Tibial artery (tissue), 4 donors: ENCODE results near the gene RBM47.
"Not testable (repeated sequence)": the region's sequence is repeated elsewhere in the genome, so short reads cannot be mapped to it uniquely, and the experiment has no call there.

Source experiments
- DNase-seq, 2 donors: peaks; one replicate each; pipeline ENCODE4 v3.0.0-alpha.2; 2019
- H3K27ac ChIP-seq, 2 donors: fragments of 200-600 bp; sonication (generic) in 1 of 2; 1 replicate in 1 of 2; 2 replicates in 1 of 2; pipeline ENCODE4 v1.5.1; 2018 to 2019; ENCODE audit warnings: mild to moderate bottlenecking in 1 of 2
- H3K27me3 ChIP-seq, 2 donors: fragments of 200-600 bp; sonication (generic) in 1 of 2; one replicate each; pipeline versions ENCODE4 v1.5.1 to v1.6.0; 2016 to 2019
- H3K36me3 ChIP-seq, 3 donors: fragments of 200-600 bp; sonication (generic) in 2 of 3; one replicate each; pipeline ENCODE4 v1.5.1; 2016 to 2019; ENCODE audit warnings: mild to moderate bottlenecking in 2 of 3
- H3K4me1 ChIP-seq, 4 donors: fragments of 200-600 bp; sonication (generic) in 2 of 4; 1 replicate in 3 of 4; 2 replicates in 1 of 4; pipeline ENCODE4 v1.5.1; 2016 to 2019
- H3K4me3 ChIP-seq, 2 donors: fragments of 200-600 bp; sonication (generic) in 1 of 2; 1 replicate in 1 of 2; 2 replicates in 1 of 2; pipeline ENCODE4 v1.5.1; 2018 to 2019; ENCODE audit warnings: mild to moderate bottlenecking in 2 of 2
- H3K9me3 ChIP-seq, 3 donors: fragments of 200-600 bp; sonication (generic) in 1 of 3; one replicate each; pipeline ENCODE4 v1.5.1; 2016 to 2019
- intact Hi-C: fragments of 100-400 bp; cut with DNase I; formaldehyde crosslinking; loops from one replicate; pipeline ENCODE4 v1.15.0; 2023; ENCODE audit warnings: low total_unique reads
- TF ChIP-seq, protein P1 (sequence below), 2 experiments: fragments of 200-600 bp in 1 of 2; fragments of 450-650 bp in 1 of 2; IDR thresholded peaks; one replicate each; pipeline ENCODE4 v1.5.1; 2017 to 2019; ENCODE audit warnings: antibody characterized with exemption in 2 of 2, mild to moderate bottlenecking in 1 of 2, moderate library complexity in 1 of 2

RBM47 gene

DNA sequence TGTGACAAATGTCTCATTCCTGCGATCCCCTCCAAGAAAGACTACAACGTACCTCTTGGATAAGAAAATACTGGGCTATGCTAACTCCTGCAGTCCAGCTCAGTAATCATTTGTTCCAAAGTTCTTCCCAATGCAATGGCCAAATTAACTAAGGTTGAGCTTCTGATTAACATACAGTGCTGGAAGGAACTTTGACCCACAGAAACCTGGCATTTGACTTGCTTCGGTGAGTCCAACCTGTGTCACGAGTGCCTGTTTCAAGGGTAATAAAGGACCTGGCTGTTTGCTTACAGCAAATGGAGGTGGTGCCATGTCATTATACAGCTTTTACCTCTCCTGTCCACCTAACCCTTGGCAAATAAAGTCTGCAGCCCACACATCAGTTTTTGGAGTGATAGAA, 83.2 kb downstream of the RBM47 start:
- DNase-seq, result no peak
- no peaks in the 10 kb centered on the region for H3K27me3 ChIP-seq
- no peaks in the 10 kb centered on the region for H3K36me3 ChIP-seq
- H3K4me3 ChIP-seq, result no peak overlapping the region
- H3K27ac ChIP-seq, result no peak overlapping the region
- no peaks in the 10 kb centered on the region for H3K4me1 ChIP-seq
- intact Hi-C loops, result no loop called here
- H3K9me3 ChIP-seq, result no peaks in the 10 kb centered on the region
- TF ChIP-seq, protein P1, sequence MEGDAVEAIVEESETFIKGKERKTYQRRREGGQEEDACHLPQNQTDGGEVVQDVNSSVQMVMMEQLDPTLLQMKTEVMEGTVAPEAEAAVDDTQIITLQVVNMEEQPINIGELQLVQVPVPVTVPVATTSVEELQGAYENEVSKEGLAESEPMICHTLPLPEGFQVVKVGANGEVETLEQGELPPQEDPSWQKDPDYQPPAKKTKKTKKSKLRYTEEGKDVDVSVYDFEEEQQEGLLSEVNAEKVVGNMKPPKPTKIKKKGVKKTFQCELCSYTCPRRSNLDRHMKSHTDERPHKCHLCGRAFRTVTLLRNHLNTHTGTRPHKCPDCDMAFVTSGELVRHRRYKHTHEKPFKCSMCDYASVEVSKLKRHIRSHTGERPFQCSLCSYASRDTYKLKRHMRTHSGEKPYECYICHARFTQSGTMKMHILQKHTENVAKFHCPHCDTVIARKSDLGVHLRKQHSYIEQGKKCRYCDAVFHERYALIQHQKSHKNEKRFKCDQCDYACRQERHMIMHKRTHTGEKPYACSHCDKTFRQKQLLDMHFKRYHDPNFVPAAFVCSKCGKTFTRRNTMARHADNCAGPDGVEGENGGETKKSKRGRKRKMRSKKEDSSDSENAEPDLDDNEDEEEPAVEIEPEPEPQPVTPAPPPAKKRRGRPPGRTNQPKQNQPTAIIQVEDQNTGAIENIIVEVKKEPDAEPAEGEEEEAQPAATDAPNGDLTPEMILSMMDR (IDR thresholded peaks at IDR 0.05), result no peak

DNA sequence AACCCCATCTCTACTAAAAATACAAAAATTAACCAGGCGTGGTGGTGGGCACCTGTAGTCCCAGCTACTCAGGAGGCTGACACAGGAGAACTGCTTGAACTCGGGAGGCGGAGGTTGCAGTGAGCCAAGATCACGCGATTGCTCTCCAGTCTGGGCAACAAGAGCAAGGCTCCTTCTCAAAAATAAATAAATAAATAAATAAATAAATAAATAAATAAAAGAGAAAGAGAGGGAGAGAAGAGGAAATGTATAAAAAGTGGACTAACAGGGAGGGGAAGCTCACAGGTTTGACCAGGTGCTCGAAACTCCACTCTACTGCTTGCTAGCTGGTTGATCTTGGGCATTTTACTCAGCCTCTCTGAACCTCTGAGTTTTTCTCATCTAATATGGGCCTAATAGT, 84.2 kb downstream of the RBM47 start:
- H3K4me1 ChIP-seq, intact Hi-C loops, DNase-seq, H3K4me3 ChIP-seq, H3K9me3 ChIP-seq, H3K27me3 ChIP-seq, H3K36me3 ChIP-seq, H3K27ac ChIP-seq: not testable (repeated sequence)

DNA sequence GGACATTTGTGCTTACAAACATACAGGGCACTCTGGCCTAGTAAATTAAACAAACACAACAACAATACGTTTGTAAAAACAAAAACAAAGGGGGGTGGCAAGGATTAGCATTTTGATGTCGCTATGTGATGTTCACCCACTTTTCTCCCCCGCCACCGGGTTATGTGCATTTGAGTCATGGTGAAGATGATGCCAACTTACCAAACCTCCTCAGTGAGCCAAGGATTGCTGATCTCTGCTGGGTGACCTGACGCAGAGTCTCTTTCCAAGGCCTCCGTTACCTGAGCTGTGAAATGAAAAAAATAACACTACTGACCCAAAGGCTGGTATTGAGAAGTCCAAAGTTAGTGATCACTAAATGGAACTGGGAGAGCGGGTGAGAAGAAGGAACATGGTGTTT, 85.4 kb downstream of the RBM47 start:
- no peak for DNase-seq
- Histone ChIP-seq H3K27me3 (no peaks in the 10 kb centered on the region), H3K27ac (no peak overlapping the region), H3K36me3 (no peaks in the 10 kb centered on the region), H3K4me3 (no peak overlapping the region), H3K4me1 (no peaks in the 10 kb centered on the region), H3K9me3 (no peaks in the 10 kb centered on the region)
- intact Hi-C loops, result no loop called here
- TF ChIP-seq, protein P1 (IDR thresholded peaks at IDR 0.05), result no peak

DNA sequence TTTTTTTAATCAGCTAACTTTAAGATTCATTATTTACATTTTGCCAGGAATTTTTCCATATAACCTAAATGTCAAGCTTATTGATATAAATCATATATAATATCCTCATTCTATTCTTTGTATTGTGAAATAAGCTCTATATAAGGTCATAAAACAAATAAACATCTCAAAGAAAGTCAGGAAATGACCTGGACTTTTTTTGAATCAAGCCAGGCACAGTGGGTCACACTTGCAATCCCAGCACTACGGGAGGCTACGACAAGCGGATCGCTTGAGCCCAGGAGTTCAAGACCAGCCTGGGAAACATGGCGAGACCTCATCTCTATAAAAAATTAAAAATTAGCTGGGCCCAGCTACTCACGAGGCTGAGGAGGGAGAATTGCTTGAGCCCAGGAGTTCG, 88.9 kb downstream of the RBM47 start:
- TF ChIP-seq, protein P1 (IDR thresholded peaks at IDR 0.05), result no peak
- no peaks in the 10 kb centered on the region for H3K27me3 ChIP-seq
- DNase-seq, result no peak
- no peaks in the 10 kb centered on the region for H3K4me1 ChIP-seq
- H3K4me3 ChIP-seq, result no peak overlapping the region
- intact Hi-C loops, result no loop called here
- H3K27ac ChIP-seq, result no peak overlapping the region
- H3K36me3 ChIP-seq, result no peaks in the 10 kb centered on the region
- no peaks in the 10 kb centered on the region for H3K9me3 ChIP-seq

DNA sequence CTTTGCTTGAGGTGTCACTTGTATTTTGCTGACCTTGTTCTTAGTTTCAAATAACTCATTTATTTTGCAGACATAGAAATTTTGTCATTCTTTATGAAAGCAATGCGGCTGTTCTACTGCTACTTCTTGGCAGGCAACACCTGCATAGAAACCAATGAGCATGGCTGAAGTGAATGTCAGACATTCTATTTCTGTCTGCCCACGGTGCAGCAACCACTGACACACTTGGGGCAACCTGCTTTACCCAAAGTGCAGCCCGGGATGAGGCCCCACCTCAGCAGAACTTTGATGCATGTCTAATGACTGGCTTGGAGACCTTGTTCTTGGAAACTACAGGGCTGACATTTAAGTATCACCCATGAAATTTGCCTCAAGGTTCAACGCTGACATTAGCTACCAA, 93.6 kb downstream of the RBM47 start:
- intact Hi-C loops, result no loop called here
- no peak overlapping the region for H3K27ac ChIP-seq
- H3K4me3 ChIP-seq, result no peak overlapping the region
- H3K9me3 ChIP-seq, result no peaks in the 10 kb centered on the region
- TF ChIP-seq, protein P1 (IDR thresholded peaks at IDR 0.05), result no peak
- no peak for DNase-seq
- H3K4me1 ChIP-seq, result no peaks in the 10 kb centered on the region
- no peaks in the 10 kb centered on the region for H3K27me3 ChIP-seq
- H3K36me3 ChIP-seq, result no peaks in the 10 kb centered on the region

DNA sequence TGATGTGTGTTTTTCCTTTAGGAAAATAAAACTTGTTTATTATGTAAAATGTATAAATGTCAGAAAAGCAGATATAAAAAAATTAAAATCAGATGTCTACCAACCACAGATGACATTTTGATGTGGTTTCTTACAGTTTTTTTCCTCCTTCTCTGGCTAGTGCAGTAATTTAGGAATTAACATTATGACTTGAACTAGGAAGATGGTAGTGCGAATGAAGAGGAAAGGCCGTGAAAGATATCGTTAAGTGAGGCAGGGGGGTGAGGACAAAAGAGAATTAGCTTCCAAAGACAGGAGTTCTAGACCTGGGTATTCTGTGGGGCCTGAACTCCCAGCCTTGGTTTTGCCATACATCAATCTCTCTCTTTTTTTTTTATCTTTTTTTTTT, 98.0 kb downstream of the RBM47 start:
- TF ChIP-seq, protein P1 (IDR thresholded peaks at IDR 0.05), result no peak
- no peak overlapping the region for H3K4me3 ChIP-seq
- intact Hi-C loops, result no loop called here
- H3K36me3 ChIP-seq, result peaks cover 0 to 3% (median 0%) of the 10 kb centered on the region in 3 donors
- no peak overlapping the region for H3K27ac ChIP-seq
- no peak for DNase-seq
- H3K9me3 ChIP-seq, result no peaks in the 10 kb centered on the region
- H3K4me1 ChIP-seq, result peaks cover 0 to 7% (median 3%) of the 10 kb centered on the region in 4 donors
- H3K27me3 ChIP-seq, result no peaks in the 10 kb centered on the region
